Activated T-cell treated with anti-CD3 and anti-CD28 coated beads, Interleukin-2, amount 50 U/mL, for 1 hour (primary cell): Measurements from ENCODE around the gene FIP1L1.

Experiments
- DNase-seq: peaks from one replicate; pipeline ENCODE4 v3.0.0-alpha.2; 2020

The FIP1L1 gene

DNA sequence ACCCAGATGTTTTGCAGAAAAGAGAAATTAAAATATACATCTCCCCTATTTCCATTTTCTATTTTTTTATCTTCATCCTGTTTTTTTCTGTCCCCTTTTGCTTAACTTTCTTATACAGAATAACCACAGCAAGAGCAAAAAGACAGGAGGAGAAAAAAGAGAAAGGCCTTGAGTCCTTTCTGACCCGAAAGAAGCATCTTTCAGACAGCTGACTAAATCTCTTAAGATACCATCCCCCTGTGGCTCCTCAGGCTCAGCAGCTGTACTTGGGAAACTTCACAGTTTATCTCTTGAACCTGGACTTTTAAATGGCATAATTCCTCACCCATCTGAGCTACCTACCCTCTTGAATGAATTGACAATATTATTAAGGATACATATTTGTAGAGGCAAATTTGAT is 100.2 kb downstream of the FIP1L1 start:
- no peak for DNase-seq

DNA sequence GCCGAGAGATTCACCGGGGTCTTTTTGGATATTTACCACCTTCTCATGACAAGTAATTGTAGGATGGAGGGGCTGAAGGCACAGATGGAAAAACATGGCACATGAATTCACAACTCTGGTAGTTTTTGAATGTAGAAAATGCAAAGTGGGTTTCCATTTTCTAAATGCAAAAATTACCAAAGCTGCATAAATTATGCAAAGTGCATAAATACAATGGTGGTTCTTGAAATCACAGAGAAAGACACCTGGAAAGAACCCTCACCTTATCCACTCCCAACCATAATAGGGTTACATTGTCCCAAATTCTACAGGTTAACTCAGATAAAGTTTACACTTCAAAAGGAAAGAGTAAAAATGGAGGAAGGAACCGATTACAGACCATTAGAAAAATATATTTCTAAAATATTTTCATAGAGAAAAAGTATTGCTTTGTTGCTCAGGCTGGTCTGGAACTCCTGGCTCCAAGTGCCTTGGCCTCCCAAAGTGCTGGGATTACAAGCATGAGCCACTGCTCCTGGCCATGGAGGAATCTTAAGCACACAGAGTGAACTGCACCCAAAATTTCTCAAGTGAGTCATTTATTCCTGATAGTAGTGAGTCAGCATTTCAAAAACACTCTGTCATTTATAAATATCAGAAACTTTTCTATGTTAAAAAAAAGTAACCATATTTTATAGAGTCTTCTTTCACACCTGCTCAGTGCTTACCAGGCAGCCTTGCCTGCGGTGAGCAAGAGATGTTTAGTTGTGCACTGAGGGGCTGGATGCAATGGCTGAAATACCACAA is 101.4 kb downstream of the FIP1L1 start:
- DNase-seq, result no peak

GRCh38 chr4:53479736-53480525 is 102.5 kb downstream of the FIP1L1 start:
- no peak for DNase-seq

- no peak for DNase-seq
These were observed 103.5 kb downstream of the FIP1L1 start for GRCh38 chr4:53480909-53481308.

DNA sequence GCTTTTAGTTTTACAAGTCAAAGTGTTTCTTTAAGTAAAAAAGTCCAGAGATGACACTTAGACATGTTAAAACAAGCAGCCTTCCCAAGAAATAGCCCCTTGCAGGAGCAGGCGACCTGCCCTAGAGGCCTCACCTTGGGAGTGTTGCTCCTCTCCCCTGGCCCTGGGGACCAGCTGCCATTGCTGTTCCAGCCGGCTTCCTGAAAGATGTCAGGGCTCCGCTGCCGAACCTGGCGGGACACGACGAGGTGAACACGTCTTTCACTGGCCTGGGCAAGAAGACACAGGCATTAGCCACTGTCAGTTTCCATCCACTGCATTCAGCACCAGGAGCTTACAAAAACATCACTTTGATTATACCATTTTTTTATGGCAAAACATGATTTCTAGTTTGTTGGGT is 104.1 kb downstream of the FIP1L1 start:
- no peak for DNase-seq

- DNase-seq, result no peak
These were observed 105.8 kb downstream of the FIP1L1 start for GRCh38 chr4:53483250-53483649.

GRCh38 chr4:53484911-53485657 is 107.6 kb downstream of the FIP1L1 start:
- DNase-seq, result no peak

- no peak for DNase-seq
These were observed 108.2 kb downstream of the FIP1L1 start for GRCh38 chr4:53485658-53486040.

DNA sequence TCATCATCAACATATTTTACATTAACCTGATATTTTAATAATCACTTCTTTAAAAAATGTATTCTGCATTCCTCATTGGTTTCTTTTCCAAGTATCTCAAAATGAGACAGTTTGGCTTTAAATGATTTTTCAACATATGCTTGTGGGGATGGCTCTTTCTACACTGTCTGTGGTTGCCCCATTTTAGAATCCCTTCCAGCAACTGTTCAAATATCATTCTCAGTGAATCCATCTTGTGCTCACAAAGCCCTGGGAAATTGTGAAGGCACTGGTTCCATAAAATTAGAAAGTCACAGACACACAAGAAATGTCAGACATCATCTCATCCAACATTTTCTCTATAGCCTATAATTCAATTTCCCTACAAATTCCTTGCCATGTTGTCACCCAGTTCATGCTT is 110.3 kb downstream of the FIP1L1 start:
- DNase-seq, result no peak

DNA sequence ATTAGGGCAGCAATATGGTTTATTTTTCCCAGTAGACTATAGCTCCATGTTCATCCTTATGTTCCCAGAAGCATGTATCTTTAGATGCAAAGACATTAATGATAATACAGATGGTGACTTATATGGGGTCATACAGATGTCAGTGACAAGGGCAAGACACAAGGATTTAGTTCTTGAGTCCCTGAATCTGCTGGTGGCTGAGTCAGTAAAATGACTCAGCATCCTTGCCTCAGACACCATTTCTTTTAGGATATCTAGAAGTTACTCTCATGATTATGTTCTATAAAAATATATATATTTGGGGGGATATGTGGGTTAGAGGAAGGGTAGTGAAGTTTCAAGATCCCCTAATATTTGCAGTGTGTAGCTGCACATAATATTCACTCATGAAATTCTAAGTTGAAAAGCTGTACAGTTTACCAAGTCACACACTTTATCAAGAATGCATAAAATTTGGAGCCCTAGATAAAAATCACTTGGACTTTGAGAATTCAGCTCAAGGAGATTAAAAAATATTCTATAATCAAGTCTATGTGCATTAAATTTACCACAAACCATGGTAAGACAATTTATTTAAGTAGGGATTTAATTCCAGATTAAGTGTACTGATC is 111.9 kb downstream of the FIP1L1 start:
- no peak for DNase-seq

GRCh38 chr4:53490161-53490956 is 112.9 kb downstream of the FIP1L1 start:
- DNase-seq, result no peak

DNA sequence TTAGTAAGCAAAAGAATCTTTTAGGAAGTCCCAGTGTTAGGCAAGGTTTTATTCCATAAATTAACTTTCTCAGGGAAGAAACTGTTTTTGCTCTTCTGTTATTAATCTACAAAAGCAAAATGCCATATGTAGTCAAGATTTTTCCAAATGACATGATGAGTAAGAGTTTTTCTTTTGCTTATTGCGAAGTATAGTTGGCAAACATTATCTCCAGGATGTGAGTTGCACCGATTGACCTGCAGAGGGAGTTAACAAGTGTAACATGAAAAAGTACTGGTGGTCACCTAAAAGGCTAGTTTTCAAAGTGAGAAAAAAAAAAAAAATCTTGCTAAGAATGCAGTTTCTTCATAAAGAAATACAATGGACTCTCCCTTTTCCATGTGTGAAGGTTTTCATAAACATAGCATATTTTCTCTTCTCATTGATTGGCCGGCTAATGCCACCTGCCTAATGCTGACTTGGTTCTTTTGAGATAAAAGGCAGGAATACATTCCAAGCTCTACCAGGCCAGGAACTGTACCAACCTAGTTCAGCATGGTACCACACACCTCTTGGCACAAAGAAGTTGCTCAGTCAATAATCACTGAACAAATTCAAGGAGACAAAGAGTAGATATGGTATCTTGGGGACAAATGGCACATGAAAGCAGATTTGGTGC is 113.7 kb downstream of the FIP1L1 start:
- no peak for DNase-seq

DNA sequence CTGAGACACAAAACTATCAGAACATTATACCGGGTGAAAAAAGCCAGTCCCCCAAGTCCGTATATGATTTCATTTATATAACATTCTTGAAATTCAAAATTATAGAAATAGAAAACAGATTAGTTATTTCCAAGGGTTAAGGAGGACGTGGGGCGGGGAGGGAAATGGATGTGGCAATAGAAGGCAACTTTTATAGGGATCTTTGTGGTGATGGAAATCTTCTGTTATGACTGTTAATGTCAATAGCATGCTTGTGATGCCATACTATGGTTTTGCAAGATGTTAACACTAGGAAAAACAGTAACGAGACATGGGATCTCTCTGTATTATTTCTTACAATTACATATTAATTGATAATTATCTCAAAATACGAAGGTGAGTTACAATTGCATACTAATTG is 117.4 kb downstream of the FIP1L1 start:
- no peak for DNase-seq

DNA sequence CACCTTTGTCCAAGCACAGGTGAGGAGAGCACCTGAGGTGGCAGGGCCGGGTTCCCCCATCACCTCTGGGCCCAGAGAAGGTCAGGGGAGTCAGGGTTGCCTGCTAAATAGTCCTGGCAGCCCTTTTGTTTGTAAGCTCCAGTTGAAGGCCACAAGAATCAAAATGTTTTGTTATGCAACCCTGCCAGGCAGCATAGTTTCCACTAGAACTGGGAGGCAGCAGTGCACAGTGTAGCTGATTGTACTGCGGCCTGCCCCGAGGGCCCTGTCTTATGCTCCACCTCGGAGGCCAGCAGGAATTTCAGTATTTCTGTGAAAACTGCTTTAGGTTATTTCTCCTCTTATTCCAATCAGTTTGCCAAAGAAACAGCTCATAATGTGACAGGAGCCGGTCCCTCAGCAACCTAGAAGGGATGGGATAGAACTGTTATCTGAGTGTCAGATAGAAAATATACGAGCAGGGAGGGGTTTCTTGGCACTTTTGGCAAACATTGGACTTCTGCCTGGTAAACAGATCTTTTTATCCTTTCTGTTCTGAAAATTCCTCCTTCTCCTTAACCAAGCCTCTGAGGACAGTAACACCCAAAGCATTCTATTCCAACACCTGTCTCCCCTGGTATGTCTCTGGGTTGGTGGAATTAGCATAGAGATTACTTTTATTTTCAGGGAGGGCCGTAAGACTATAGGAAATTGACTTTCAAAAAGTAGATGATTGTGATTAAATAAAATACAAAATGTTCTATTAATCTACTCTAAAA is 120.2 kb downstream of the FIP1L1 start:
- DNase-seq, result no peak

- DNase-seq, result no peak
These were observed 121.3 kb downstream of the FIP1L1 start for GRCh38 chr4:53498706-53499105.

- DNase-seq, result no peak
These were observed 122.3 kb downstream of the FIP1L1 start for GRCh38 chr4:53499791-53500190.

DNA sequence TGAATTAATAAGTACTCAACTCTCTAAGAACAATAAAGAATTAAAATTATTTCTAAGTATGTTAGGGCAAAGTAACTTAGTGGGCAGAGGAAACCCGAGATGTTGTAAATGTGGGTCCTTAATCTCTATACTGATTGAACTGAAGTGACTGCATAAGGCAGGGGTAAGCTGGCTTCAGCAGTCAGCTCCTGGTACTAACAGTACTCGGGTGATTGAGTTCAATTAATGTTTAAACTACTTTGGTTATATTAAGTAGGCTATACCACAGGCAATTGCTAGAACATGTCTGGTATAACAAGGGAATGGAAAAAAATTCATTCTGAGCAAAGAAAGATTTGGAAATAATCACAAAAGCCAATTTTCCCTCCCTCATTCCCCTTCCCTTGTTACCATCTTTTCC is 123.1 kb downstream of the FIP1L1 start:
- DNase-seq, result no peak

GRCh38 chr4:53501561-53501960 is 124.1 kb downstream of the FIP1L1 start:
- no peak for DNase-seq

- no peak for DNase-seq
These were observed 124.7 kb downstream of the FIP1L1 start for GRCh38 chr4:53502094-53502493.

- no peak for DNase-seq
These were observed 128.5 kb downstream of the FIP1L1 start for GRCh38 chr4:53505947-53506346.

- DNase-seq, result no peak
These were observed 129.6 kb downstream of the FIP1L1 start for GRCh38 chr4:53507058-53507457.
